PFSK-1 (cell line): ENCODE measurements around the gene ATP5F1D.

Experiments used
- POLR2AphosphoS5 ChIP-seq: IDR thresholded peaks from 2 replicates; pipeline ENCODE4 v1.6.1; 2012; ENCODE audit warnings: low read depth, mild to moderate bottlenecking, control low read depth, low read length, moderate library complexity
- SIN3A ChIP-seq: IDR thresholded peaks from 2 replicates; pipeline ENCODE4 v1.6.1; 2012; ENCODE audit warnings: mild to moderate bottlenecking, low read length, moderate library complexity, borderline replicate concordance; ENCODE audit not compliant: insufficient read depth
- TF ChIP-seq, protein P1 (sequence below), 2 experiments: IDR thresholded peaks; 2 replicates each; pipeline versions ENCODE4 v1.6.1 to v1.8.0; 2011 to 2012; ENCODE audit warnings: low read depth in 2 of 2, low read length in 2 of 2, control low read depth in 1 of 2, inconsistent platforms in 1 of 2, mild to moderate bottlenecking in 1 of 2, moderate library complexity in 1 of 2; ENCODE audit not compliant: insufficient read depth in 1 of 2

DNA sequence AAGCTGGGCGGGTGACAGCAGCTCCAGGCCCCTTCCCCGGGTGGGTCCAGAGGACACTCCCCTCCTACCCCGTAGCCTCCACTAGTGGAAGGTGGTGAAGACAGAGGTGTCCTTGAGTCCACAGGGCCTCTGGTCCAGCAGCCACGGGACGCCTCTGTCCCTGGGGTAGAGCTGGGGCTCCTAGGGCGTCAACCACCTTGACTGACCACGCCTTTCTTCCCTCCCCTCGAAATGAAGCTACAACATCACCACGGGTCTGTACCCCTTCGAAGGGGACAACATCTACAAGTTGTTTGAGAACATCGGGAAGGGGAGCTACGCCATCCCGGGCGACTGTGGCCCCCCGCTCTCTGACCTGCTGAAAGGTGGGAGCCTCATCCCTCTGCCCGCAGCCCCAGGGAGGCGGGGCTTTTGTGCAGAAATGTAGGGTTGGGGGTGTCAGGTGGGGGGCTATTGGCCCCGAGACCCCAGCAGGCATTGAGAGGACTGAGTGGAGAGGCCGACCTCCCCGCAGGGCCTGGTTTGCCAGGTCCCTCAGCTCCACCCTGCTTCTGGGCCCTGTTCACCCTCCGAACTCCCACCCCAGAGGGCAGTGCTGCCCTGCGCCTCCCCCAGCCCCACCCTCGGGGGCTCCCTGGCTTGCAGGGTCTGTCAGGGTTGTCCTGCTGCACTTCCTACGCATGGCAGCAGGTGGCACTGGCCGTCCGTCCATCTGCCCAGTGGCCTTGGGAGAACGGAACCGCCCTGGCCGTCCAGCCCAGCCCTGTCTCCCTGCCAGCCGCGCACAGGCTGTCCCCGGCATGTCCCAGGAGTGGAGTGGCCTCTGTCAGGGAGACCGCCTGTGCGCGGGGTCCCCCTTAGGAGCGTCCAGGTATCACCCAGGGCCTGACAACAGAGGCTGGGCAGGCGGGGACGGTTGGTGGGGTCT lies 20.3 kb upstream of the ATP5F1D start:
- TF ChIP-seq POLR2AphosphoS5 (no peak), SIN3A (no peak)
- TF ChIP-seq, protein P1, sequence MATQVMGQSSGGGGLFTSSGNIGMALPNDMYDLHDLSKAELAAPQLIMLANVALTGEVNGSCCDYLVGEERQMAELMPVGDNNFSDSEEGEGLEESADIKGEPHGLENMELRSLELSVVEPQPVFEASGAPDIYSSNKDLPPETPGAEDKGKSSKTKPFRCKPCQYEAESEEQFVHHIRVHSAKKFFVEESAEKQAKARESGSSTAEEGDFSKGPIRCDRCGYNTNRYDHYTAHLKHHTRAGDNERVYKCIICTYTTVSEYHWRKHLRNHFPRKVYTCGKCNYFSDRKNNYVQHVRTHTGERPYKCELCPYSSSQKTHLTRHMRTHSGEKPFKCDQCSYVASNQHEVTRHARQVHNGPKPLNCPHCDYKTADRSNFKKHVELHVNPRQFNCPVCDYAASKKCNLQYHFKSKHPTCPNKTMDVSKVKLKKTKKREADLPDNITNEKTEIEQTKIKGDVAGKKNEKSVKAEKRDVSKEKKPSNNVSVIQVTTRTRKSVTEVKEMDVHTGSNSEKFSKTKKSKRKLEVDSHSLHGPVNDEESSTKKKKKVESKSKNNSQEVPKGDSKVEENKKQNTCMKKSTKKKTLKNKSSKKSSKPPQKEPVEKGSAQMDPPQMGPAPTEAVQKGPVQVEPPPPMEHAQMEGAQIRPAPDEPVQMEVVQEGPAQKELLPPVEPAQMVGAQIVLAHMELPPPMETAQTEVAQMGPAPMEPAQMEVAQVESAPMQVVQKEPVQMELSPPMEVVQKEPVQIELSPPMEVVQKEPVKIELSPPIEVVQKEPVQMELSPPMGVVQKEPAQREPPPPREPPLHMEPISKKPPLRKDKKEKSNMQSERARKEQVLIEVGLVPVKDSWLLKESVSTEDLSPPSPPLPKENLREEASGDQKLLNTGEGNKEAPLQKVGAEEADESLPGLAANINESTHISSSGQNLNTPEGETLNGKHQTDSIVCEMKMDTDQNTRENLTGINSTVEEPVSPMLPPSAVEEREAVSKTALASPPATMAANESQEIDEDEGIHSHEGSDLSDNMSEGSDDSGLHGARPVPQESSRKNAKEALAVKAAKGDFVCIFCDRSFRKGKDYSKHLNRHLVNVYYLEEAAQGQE (IDR thresholded peaks at IDR 0.05; ENCODE audit: insufficient read depth in 1 of 2, low read depth in 2 of 2, low read length in 2 of 2) = no peak
